Measurements from ENCODE around the gene COBL.

- no peak for TF ChIP-seq POLR2A (IDR thresholded peaks at IDR 0.05)
- TF ChIP-seq, protein P1, sequence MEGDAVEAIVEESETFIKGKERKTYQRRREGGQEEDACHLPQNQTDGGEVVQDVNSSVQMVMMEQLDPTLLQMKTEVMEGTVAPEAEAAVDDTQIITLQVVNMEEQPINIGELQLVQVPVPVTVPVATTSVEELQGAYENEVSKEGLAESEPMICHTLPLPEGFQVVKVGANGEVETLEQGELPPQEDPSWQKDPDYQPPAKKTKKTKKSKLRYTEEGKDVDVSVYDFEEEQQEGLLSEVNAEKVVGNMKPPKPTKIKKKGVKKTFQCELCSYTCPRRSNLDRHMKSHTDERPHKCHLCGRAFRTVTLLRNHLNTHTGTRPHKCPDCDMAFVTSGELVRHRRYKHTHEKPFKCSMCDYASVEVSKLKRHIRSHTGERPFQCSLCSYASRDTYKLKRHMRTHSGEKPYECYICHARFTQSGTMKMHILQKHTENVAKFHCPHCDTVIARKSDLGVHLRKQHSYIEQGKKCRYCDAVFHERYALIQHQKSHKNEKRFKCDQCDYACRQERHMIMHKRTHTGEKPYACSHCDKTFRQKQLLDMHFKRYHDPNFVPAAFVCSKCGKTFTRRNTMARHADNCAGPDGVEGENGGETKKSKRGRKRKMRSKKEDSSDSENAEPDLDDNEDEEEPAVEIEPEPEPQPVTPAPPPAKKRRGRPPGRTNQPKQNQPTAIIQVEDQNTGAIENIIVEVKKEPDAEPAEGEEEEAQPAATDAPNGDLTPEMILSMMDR (IDR thresholded peaks at IDR 0.05), result no peak
Measured at GRCh38 chr7:51080622-51081269, 235.9 kb downstream of the COBL start.
